Epithelial cell of proximal tubule (primary cell): ENCODE data around the gene PRELID1. TPM values are rescaled to one million over a fixed set of nuclear protein-coding genes. Genes with fewer than 3 reads are reported as not detected.
A peak's percentile ranks its signal among the peaks of the same experiment; 100 is the strongest.

Source experiments
- DNase-seq: peaks from one replicate; pipeline ENCODE4 v3.0.0-alpha.2; 2011; ENCODE audit warnings: low read depth
- H3K4me3 ChIP-seq: 2 replicates; pipeline ENCODE4 v1.5.1; 2011; ENCODE audit warnings: low read depth, mild to moderate bottlenecking, low read length
- CTCF ChIP-seq: conservative IDR thresholded peaks from 2 replicates; pipeline ENCODE4 v1.5.1; 2012; ENCODE audit warnings: low read depth, mild to moderate bottlenecking, low read length
- total RNA-seq: library from RNA; depleted of rRNA; stranded (reverse); fragments of >200 nt; gene quantifications from 2 replicates; pipeline ENCODE4 v1.2.3, GENCODE V29; 2015

PRELID1 gene
- total RNA-seq, 1 donor from 2014 or later: 150 TPM

- peak overlapping the region; percentile 65 for H3K4me3 ChIP-seq
- TF ChIP-seq CTCF: no peak
- DNase-seq: no peak
Observed at GRCh38 chr5:177310332-177310731, 6.7 kb downstream of the PRELID1 start.

- no peak for TF ChIP-seq CTCF
- peak overlapping the region; percentile 65 for H3K4me3 ChIP-seq
- no peak for DNase-seq
Observed at GRCh38 chr5:177310757-177311391, 7.3 kb downstream of the PRELID1 start.

GRCh38 chr5:177311392-177311722 lies 7.8 kb downstream of the PRELID1 start:
- no peak for DNase-seq
- no peak for TF ChIP-seq CTCF
- peak overlapping the region; percentile 65 for H3K4me3 ChIP-seq

GRCh38 chr5:177311723-177312648 lies 8.4 kb downstream of the PRELID1 start, which contains the start of gene MXD3:
MXD3 (minus strand) TSS chr5:177311898; CDS start chr5:177311830, 68 bp downstream.
- peak within 1 kb of the TSS; percentile 65 for H3K4me3 ChIP-seq
- DNase-seq: no peak
- no peak for TF ChIP-seq CTCF

GRCh38 chr5:177312649-177313181 lies 9.1 kb downstream of the PRELID1 start:
- TF ChIP-seq CTCF: peak; percentile 5

GRCh38 chr5:177313561-177314259 lies 10.1 kb downstream of the PRELID1 start:
- no peak overlapping the region for H3K4me3 ChIP-seq
- TF ChIP-seq CTCF: no peak
- no peak for DNase-seq

More at GRCh38 chr5:177312649-177313181, 9.1 kb downstream of the PRELID1 start:
- H3K4me3 ChIP-seq: peak overlapping the region; percentile 36
- DNase-seq: no peak
